ENCODE data around the gene ADAMTSL2. TPM values are rescaled to one million over a fixed set of nuclear protein-coding genes. Genes with fewer than 3 reads are reported as not detected.
A peak's percentile ranks its signal among the peaks of the same experiment; 100 is the strongest.

The ADAMTSL2 gene
- total and polyA plus RNA-seq, 2 of the 13 experiments (the other 11 are each of a cell fraction or from before 2014, with no cell fraction given), result 1.9 to 3.8 TPM

DNA sequence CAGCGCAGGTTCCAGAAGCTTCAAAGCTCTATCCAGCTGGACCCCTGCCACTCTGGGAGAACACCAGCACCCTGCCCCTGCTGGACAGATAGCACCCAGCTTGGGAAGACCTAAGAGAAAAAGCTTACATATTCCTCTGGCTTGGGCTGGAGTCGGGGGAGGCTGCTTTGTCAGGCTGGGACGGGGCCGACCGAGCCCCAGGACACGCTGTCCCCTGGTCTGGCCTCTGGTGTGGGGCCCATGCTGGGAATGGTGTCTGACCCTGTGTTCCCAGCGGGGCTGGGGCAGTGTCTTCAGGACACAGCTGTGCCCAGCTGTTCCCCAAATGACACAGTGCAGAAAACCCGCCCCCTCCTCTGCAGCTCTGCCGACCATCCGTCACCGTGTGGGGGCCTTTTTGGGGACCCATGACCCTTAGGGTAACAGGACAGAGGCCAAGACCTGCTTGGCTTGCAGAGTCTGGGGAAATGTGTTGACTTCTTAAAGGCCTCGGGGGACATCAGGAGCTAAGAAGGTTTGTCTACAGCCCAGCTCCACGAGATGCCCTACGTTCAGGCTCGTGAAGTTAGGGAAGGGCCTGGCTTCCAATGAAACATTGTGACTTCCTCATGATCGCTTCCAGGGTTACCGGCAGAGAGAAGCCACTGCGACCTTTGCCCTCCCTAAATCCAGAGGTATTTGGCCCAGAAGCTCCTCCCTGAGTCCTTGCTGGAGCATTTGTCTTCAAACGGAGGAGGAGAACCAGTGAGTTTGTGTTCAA is 35.2 kb upstream of the ADAMTSL2 start:
- Histone ChIP-seq H2AFZ (ENCODE audit: low read length) (no peak overlapping the region), H3K36me3 (replicated peaks in 1 of 2; ENCODE audit: control insufficient read depth in 1 of 2, insufficient read depth in 2 of 2, low read length in 2 of 2) (no peaks in the 10 kb centered on the region), H3K9ac (ENCODE audit: insufficient read depth, low read depth, low read length) (no peak overlapping the region), H3K27ac (ENCODE audit: extremely low read length, insufficient read depth, low read length) (no peak overlapping the region), H3K27me3 (ENCODE audit: control insufficient read depth in 1 of 2, insufficient read depth in 2 of 2, low read length in 2 of 2) (peaks cover 1 to 19% of the 10 kb centered on the region in 2 experiments; a peak in 4 of 5 replicates), H3K79me2 (ENCODE audit: insufficient read depth, low read length) (no peaks in the 10 kb centered on the region), H3K4me1 (ENCODE audit: insufficient read depth, low read length) (peaks cover 51% of the 10 kb centered on the region), H4K20me1 (ENCODE audit: insufficient read depth, low read length) (no peaks in the 10 kb centered on the region), H3K9me3 (ENCODE audit: low read length) (peaks cover 11% of the 10 kb centered on the region), H3K4me3 (replicated peaks in 1 of 3; ENCODE audit: insufficient read depth in 1 of 3, low read depth in 2 of 3, low read length in 3 of 3) (peak overlapping the region in 1 of 3 experiments; percentile 2; a peak in 1 of 6 replicates), H3K4me2 (ENCODE audit: low read depth, low read length) (peak overlapping the region; percentile 56)
- POLR2A ChIA-PET, result interaction anchor here (1.2 kb wide), 1 partner anchor 40 kb away, joined by 4 read pairs; the partner anchor contains the start of gene CACFD1
- 6% methylated on average over 11 of the region's 19 CpGs for WGBS (ENCODE audit: low lambda C conversion rate)
- in situ Hi-C loops (cut with HindIII; ENCODE audit: extremely low pct_ligation_motif_present, low pct_unique_long_range_greater_than_20kb) (no loop called here), intact Hi-C loops (cut with micrococcal nuclease; ENCODE audit: unreplicated experiment) (no loop called here)
- DNase-seq (ENCODE audit: low spot score) (peak; percentile 31), ATAC-seq (peak; percentile 77), FAIRE-seq (peak; percentile 72)
- CTCF ChIA-PET (ENCODE audit: low intra/inter-chr PET ratio, low total read pairs), result no interaction called here
- no TSS peak for BruUV-seq (replicated peaks)
- peak; percentile 48 for TF ChIP-seq ZNF687 (CRISPR knock-in tag; IDR thresholded peaks at IDR 0.05)
- peak; percentile 40; the same call in 1 of the 2 replicates for TF ChIP-seq ZFY (CRISPR knock-in tag; IDR thresholded peaks at IDR 0.05)
- TF ChIP-seq, protein P1, sequence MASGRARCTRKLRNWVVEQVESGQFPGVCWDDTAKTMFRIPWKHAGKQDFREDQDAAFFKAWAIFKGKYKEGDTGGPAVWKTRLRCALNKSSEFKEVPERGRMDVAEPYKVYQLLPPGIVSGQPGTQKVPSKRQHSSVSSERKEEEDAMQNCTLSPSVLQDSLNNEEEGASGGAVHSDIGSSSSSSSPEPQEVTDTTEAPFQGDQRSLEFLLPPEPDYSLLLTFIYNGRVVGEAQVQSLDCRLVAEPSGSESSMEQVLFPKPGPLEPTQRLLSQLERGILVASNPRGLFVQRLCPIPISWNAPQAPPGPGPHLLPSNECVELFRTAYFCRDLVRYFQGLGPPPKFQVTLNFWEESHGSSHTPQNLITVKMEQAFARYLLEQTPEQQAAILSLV (CRISPR knock-in tag; IDR thresholded peaks at IDR 0.05; ENCODE audit: borderline replicate concordance), result no peak
- TF ChIP-seq ZFP91 (CRISPR knock-in tag; IDR thresholded peaks at IDR 0.05; ENCODE audit: borderline replicate concordance), result 0 out of 2 replicates have a peak, but pooled peaks have one; percentile 13
- TF ChIP-seq ZNF883 (CRISPR knock-in tag; IDR thresholded peaks at IDR 0.05; ENCODE audit: not compliant biosample characterization), result peak; percentile 32
- TF ChIP-seq POLR2G (IDR thresholded peaks at IDR 0.05; ENCODE audit: low read depth, low read length), result no peak
- TF ChIP-seq ESRRA (CRISPR knock-in tag; IDR thresholded peaks at IDR 0.05; ENCODE audit: low read depth), result no peak
- no peak for TF ChIP-seq KLF16 (CRISPR knock-in tag; IDR thresholded peaks at IDR 0.05)
- TF ChIP-seq ZNF446 (CRISPR knock-in tag; IDR thresholded peaks at IDR 0.05), result no peak
- TF ChIP-seq ELK4 (CRISPR knock-in tag; IDR thresholded peaks at IDR 0.05; ENCODE audit: borderline replicate concordance), result no peak
- no peak for TF ChIP-seq AHR (CRISPR knock-in tag; IDR thresholded peaks at IDR 0.05)
- 0 out of 2 replicates have a peak, but pooled peaks have one; percentile 20 for TF ChIP-seq ZFX (CRISPR knock-in tag; IDR thresholded peaks at IDR 0.05; ENCODE audit: low read depth)
